Activated B cell treated with CpG ODN at 0.5 μM for 24 hours (primary cell): Measurements from ENCODE around the gene PRKG1. TPM values are rescaled to one million over a fixed set of nuclear protein-coding genes. Genes with fewer than 3 reads are reported as not detected.

Experiments used
- ATAC-seq: fragments of 200-7000 bp; cut with Tn5 transposase; one replicate; pipeline ENCODE4 v1.10.0; 2021; ENCODE audit warnings: low read depth, mild to moderate bottlenecking, moderate library complexity
- CTCF ChIA-PET: fragments of 350-600 bp; sonication (Branson Sonifier 250); formaldehyde crosslinking; loops from one replicate; lab custom pipeline; 2021; ENCODE audit warnings: antibody characterized with exemption; lab: Charles Lee
- POLR2A ChIA-PET: fragments of 350-600 bp; sonication (Branson Sonifier 250); formaldehyde crosslinking; loops from one replicate; lab custom pipeline; 2021; ENCODE audit warnings: antibody characterized with exemption; lab: Charles Lee
- DNase-seq: peaks from one replicate; pipeline ENCODE4 v3.0.0; 2022
- H3K27ac Mint-ChIP-seq: one replicate; pipeline ENCODE4 v1.8.0; 2020; ENCODE audit warnings: mixed read lengths
- H3K27me3 Mint-ChIP-seq: one replicate; pipeline ENCODE4 v1.8.0; 2021; ENCODE audit warnings: mixed read lengths
- H3K36me3 Mint-ChIP-seq: one replicate; pipeline ENCODE4 v1.8.0; 2021; ENCODE audit warnings: low read depth, mixed read lengths
- H3K4me1 Mint-ChIP-seq: one replicate; pipeline ENCODE4 v1.8.0; 2021; ENCODE audit warnings: mixed read lengths
- H3K4me3 Mint-ChIP-seq: one replicate; pipeline ENCODE4 v1.8.0; 2020; ENCODE audit warnings: mild to moderate bottlenecking, mixed read lengths
- H3K9me3 Mint-ChIP-seq: one replicate; pipeline ENCODE4 v1.8.0; 2020; ENCODE audit warnings: mixed read lengths
- CTCF ChIP-seq: fragments of 200-600 bp; IDR thresholded peaks from one replicate; pipeline ENCODE4 v1.8.0; 2022; ENCODE audit warnings: antibody characterized with exemption, mild to moderate bottlenecking
- intact Hi-C: fragments of 100-400 bp; cut with micrococcal nuclease; formaldehyde crosslinking; loops from one replicate; pipeline ENCODE4 v1.15.1; 2024
- total RNA-seq: library from RNA; stranded (reverse); gene quantifications from 2 replicates; pipeline ENCODE4 v1.2.3, GENCODE V29; 2022

The PRKG1 gene
- total RNA-seq, 1 donor from 2014 or later, result not detected

GRCh38 chr10:51371743-51372142 lies 297.5 kb downstream of the PRKG1 start:
- CTCF ChIA-PET, result no interaction called here
- ATAC-seq, result no peak

GRCh38 chr10:51375790-51376189 lies 301.5 kb downstream of the PRKG1 start:
- Mint-ChIP-seq H3K4me3 (no peak overlapping the region), H3K4me1 (no peaks in the 10 kb centered on the region), H3K36me3 (no peaks in the 10 kb centered on the region), H3K9me3 (no peaks in the 10 kb centered on the region), H3K27me3 (no peaks in the 10 kb centered on the region), H3K27ac (no peak overlapping the region)
- intact Hi-C loops, result no loop called here
- ATAC-seq (no peak), DNase-seq (no peak)
- CTCF ChIA-PET, result no interaction called here
- no peak for TF ChIP-seq CTCF
- POLR2A ChIA-PET, result no interaction called here

More at GRCh38 chr10:51371743-51372142, 297.5 kb downstream of the PRKG1 start:
- Mint-ChIP-seq H3K36me3 (no peaks in the 10 kb centered on the region), H3K27me3 (no peaks in the 10 kb centered on the region), H3K4me3 (no peak overlapping the region), H3K4me1 (no peaks in the 10 kb centered on the region), H3K9me3 (no peaks in the 10 kb centered on the region), H3K27ac (no peak overlapping the region)
- intact Hi-C loops, result no loop called here
- no peak for DNase-seq
- POLR2A ChIA-PET, result no interaction called here
- TF ChIP-seq CTCF, result no peak

- POLR2A ChIA-PET, result interaction anchor here (0.7 kb wide), 1 partner anchor 773 kb away, joined by 3 read pairs; no protein-coding TSS in a partner anchor
- H3K27me3 Mint-ChIP-seq, result no peaks in the 10 kb centered on the region
- H3K36me3 Mint-ChIP-seq, result no peaks in the 10 kb centered on the region
- ATAC-seq (no peak), DNase-seq (no peak)
- intact Hi-C loops, result no loop called here
- no peak overlapping the region for H3K4me3 Mint-ChIP-seq
- TF ChIP-seq CTCF, result no peak
- H3K27ac Mint-ChIP-seq, result no peak overlapping the region
- no peaks in the 10 kb centered on the region for H3K9me3 Mint-ChIP-seq
- CTCF ChIA-PET, result interaction anchor here (1.1 kb wide), 1 partner anchor 585 kb away, joined by 3 read pairs; no protein-coding TSS in a partner anchor
- no peaks in the 10 kb centered on the region for H3K4me1 Mint-ChIP-seq
Measured at GRCh38 chr10:51377070-51377931, 303.0 kb downstream of the PRKG1 start.

- no peak overlapping the region for H3K27ac Mint-ChIP-seq
- DNase-seq (no peak), ATAC-seq (no peak)
- POLR2A ChIA-PET, result interaction anchor here (0.7 kb wide), 1 partner anchor 773 kb away, joined by 3 read pairs; no protein-coding TSS in a partner anchor
- intact Hi-C loops, result no loop called here
- H3K36me3 Mint-ChIP-seq, result no peaks in the 10 kb centered on the region
- no peak for TF ChIP-seq CTCF
- no peaks in the 10 kb centered on the region for H3K27me3 Mint-ChIP-seq
- no peaks in the 10 kb centered on the region for H3K4me1 Mint-ChIP-seq
- H3K4me3 Mint-ChIP-seq, result no peak overlapping the region
- no peaks in the 10 kb centered on the region for H3K9me3 Mint-ChIP-seq
- CTCF ChIA-PET, result interaction anchor here (1.1 kb wide), 1 partner anchor 584 kb away, joined by 3 read pairs; no protein-coding TSS in a partner anchor
Measured at GRCh38 chr10:51377932-51378599, 303.8 kb downstream of the PRKG1 start.

GRCh38 chr10:51382181-51382580 lies 307.9 kb downstream of the PRKG1 start:
- Mint-ChIP-seq H3K36me3 (no peaks in the 10 kb centered on the region), H3K9me3 (no peaks in the 10 kb centered on the region), H3K4me3 (no peak overlapping the region), H3K27ac (no peak overlapping the region), H3K4me1 (no peaks in the 10 kb centered on the region), H3K27me3 (no peaks in the 10 kb centered on the region)
- CTCF ChIA-PET, result no interaction called here
- ATAC-seq (no peak), DNase-seq (no peak)
- POLR2A ChIA-PET, result no interaction called here
- TF ChIP-seq CTCF, result no peak
- intact Hi-C loops, result no loop called here
